H1 (cell line): Measurements from ENCODE around the gene PRKN. TPM values are rescaled to one million over a fixed set of nuclear protein-coding genes. Genes with fewer than 3 reads are reported as not detected.

Source experiments
- CTCF ChIA-PET: fragments of 300-600 bp; sonication (Branson Sonifier 250); formaldehyde crosslinking; loops from one replicate; lab custom pipeline; 2021; ENCODE audit not compliant: partially characterized antibody; lab: Charles Lee
- POLR2A ChIA-PET: fragments of 300-600 bp; sonication (Branson Sonifier 250); formaldehyde crosslinking; loops from one replicate; lab custom pipeline; 2021; ENCODE audit warnings: inconsistent platforms; ENCODE audit not compliant: partially characterized antibody; lab: Charles Lee
- DNase-seq, 2 experiments: peaks; one replicate each; pipeline versions ENCODE4 v3.0.0 to v3.0.0-alpha.2; 2010 to 2022; ENCODE audit warnings: low spot score in 2 of 2, low read depth in 1 of 2, mixed read lengths in 1 of 2
- FAIRE-seq: peaks from 2 replicates; lab custom pipeline; 2011; peaks lifted over from hg19 to GRCh38; lab: Jason Lieb, UNC
- H2AFZ ChIP-seq: 2 replicates; pipeline ENCODE4 v1.8.1; 2012; ENCODE audit warnings: low read length, inconsistent platforms
- H2AK5ac ChIP-seq: 2 replicates; pipeline ENCODE4 v1.6.1; 2013; ENCODE audit warnings: low read depth, low read length
- H2BK120ac ChIP-seq: replicated peaks from 2 replicates; pipeline ENCODE3; 2013; ENCODE audit warnings: low read depth, low read length, inconsistent platforms
- H2BK12ac ChIP-seq: 2 replicates; pipeline ENCODE4 v1.6.1; 2013; ENCODE audit warnings: low read depth, low read length
- H2BK15ac ChIP-seq: 2 replicates; pipeline ENCODE4 v1.6.1; 2013; ENCODE audit warnings: low read length
- H2BK20ac ChIP-seq: 2 replicates; pipeline ENCODE4 v1.6.1; 2013; ENCODE audit warnings: low read length
- H2BK5ac ChIP-seq: 2 replicates; pipeline ENCODE4 v1.6.1; 2013; ENCODE audit warnings: low read depth, low read length
- H3K14ac ChIP-seq: 2 replicates; pipeline ENCODE4 v1.6.1; 2013; ENCODE audit warnings: inconsistent platforms; ENCODE audit not compliant: insufficient read length
- H3K18ac ChIP-seq: 2 replicates; pipeline ENCODE4 v1.6.1; 2013; ENCODE audit warnings: low read length; ENCODE audit errors: extremely low read depth
- H3K23ac ChIP-seq: 2 replicates; pipeline ENCODE4 v1.6.1; 2013; ENCODE audit warnings: inconsistent platforms; ENCODE audit not compliant: insufficient read length
- H3K23me2 ChIP-seq: 2 replicates; pipeline ENCODE4 v1.6.1; 2013; ENCODE audit warnings: low read depth, low read length
- H3K27ac ChIP-seq: 2 replicates; pipeline ENCODE4 v1.6.1; 2011; ENCODE audit warnings: low read depth, low read length, inconsistent platforms
- H3K27me3 ChIP-seq, 4 experiments: replicated peaks in 1 of 4; 1 replicate in 1 of 4; 2 replicates in 3 of 4; pipeline versions ENCODE4 v1.6.1 to v1.8.1; 2011 to 2013; ENCODE audit warnings: low read length in 3 of 4, mild to moderate bottlenecking in 3 of 4, inconsistent platforms in 2 of 4, mixed read lengths in 2 of 4, moderate library complexity in 1 of 4; ENCODE audit not compliant: control insufficient read depth in 3 of 4, insufficient read depth in 3 of 4; ENCODE audit errors: extremely low read depth in 1 of 4
- H3K36me3 ChIP-seq, 4 experiments: 2 replicates each; pipeline versions ENCODE4 v1.6.1 to v1.8.1; 2011 to 2013; ENCODE audit warnings: mild to moderate bottlenecking in 4 of 4, low read length in 3 of 4, moderate library complexity in 2 of 4, control low read depth in 1 of 4, inconsistent platforms in 1 of 4; ENCODE audit not compliant: insufficient read depth in 4 of 4, control insufficient read depth in 2 of 4
- H3K4ac ChIP-seq: replicated peaks from 2 replicates; pipeline ENCODE3; 2013; ENCODE audit warnings: low read length, low read depth, mixed read lengths, inconsistent platforms; ENCODE audit not compliant: insufficient read length
- H3K4me1 ChIP-seq, 4 experiments: replicated peaks in 1 of 4; 1 replicate in 1 of 4; 2 replicates in 3 of 4; pipeline versions ENCODE4 v1.6.1 to v1.8.1; 2011 to 2013; ENCODE audit warnings: low read length in 3 of 4, inconsistent platforms in 2 of 4, mixed read lengths in 1 of 4; ENCODE audit not compliant: insufficient read depth in 4 of 4, control insufficient read depth in 3 of 4
- H3K4me2 ChIP-seq, 2 experiments: 2 replicates each; pipeline versions ENCODE4 v1.6.1 to v1.8.1; 2011 to 2013; ENCODE audit warnings: low read depth in 2 of 2, low read length in 2 of 2, control low read depth in 1 of 2, inconsistent platforms in 1 of 2, mild to moderate bottlenecking in 1 of 2; ENCODE audit not compliant: insufficient read depth in 1 of 2
- H3K4me3 ChIP-seq, 4 experiments: fragments of 200-600, 300-600 bp in 1 of 4; sonication (generic), shearing (Covaris generic), sonication (Bioruptor Twin) in 1 of 4; 2 replicates each; pipeline versions ENCODE4 v1.5.1 to v1.8.1; 2011 to 2016; ENCODE audit warnings: low read length in 4 of 4, low read depth in 3 of 4, control low read depth in 2 of 4, inconsistent platforms in 2 of 4, mild to moderate bottlenecking in 2 of 4, mixed read lengths in 1 of 4, moderate library complexity in 1 of 4; ENCODE audit not compliant: insufficient read depth in 2 of 4; ENCODE audit errors: extremely low read depth in 1 of 4
- H3K56ac ChIP-seq: replicated peaks from 2 replicates; pipeline ENCODE3; 2013; ENCODE audit warnings: low read depth, mild to moderate bottlenecking, mixed read lengths, low read length, inconsistent platforms; ENCODE audit not compliant: insufficient read length
- H3K79me1 ChIP-seq: 2 replicates; pipeline ENCODE4 v1.6.1; 2013; ENCODE audit warnings: low read depth, low read length, control low read depth
- H3K79me2 ChIP-seq, 2 experiments: 2 replicates each; pipeline versions ENCODE4 v1.6.1 to v1.8.1; 2012 to 2013; ENCODE audit warnings: low read length in 2 of 2, mild to moderate bottlenecking in 2 of 2, inconsistent platforms in 1 of 2; ENCODE audit not compliant: insufficient read depth in 2 of 2, control insufficient read depth in 1 of 2
- H3K9ac ChIP-seq, 4 experiments: replicated peaks in 1 of 4; 1 replicate in 1 of 4; 2 replicates in 3 of 4; pipeline versions ENCODE4 v1.6.1 to v1.8.1; 2011 to 2013; ENCODE audit warnings: low read depth in 3 of 4, low read length in 3 of 4, control low read depth in 2 of 4, mild to moderate bottlenecking in 2 of 4, moderate library complexity in 2 of 4, inconsistent platforms in 1 of 4; ENCODE audit errors: extremely low read depth in 1 of 4
- H3K9me3 ChIP-seq, 2 experiments: 2 replicates each; pipeline versions ENCODE4 v1.6.1 to v1.8.1; 2012 to 2013; ENCODE audit warnings: mild to moderate bottlenecking in 2 of 2, moderate library complexity in 2 of 2, control low read depth in 1 of 2, inconsistent platforms in 1 of 2, low read depth in 1 of 2, low read length in 1 of 2, mixed read lengths in 1 of 2; ENCODE audit not compliant: insufficient read depth in 2 of 2
- H4K20me1 ChIP-seq, 2 experiments: replicated peaks in 1 of 2; 2 replicates each; pipeline versions ENCODE3 to v1.8.1; 2011 to 2013; ENCODE audit warnings: inconsistent platforms in 2 of 2, low read length in 2 of 2, mild to moderate bottlenecking in 1 of 2; ENCODE audit not compliant: insufficient read depth in 2 of 2, control insufficient read depth in 1 of 2
- H4K5ac ChIP-seq: 2 replicates; pipeline ENCODE4 v1.6.1; 2013; ENCODE audit warnings: low read length, low read depth, mixed read lengths, inconsistent platforms; ENCODE audit not compliant: insufficient read length
- H4K8ac ChIP-seq: 2 replicates; pipeline ENCODE4 v1.8.0; 2013; ENCODE audit warnings: mild to moderate bottlenecking, moderate library complexity, low read length, inconsistent platforms; ENCODE audit not compliant: insufficient read depth; ENCODE audit errors: extremely low read depth
- H4K91ac ChIP-seq: replicated peaks from 2 replicates; pipeline ENCODE3; 2013; ENCODE audit warnings: low read length, mixed read lengths, inconsistent platforms; ENCODE audit not compliant: insufficient read length
- SAP30 ChIP-seq: fragments of 300-600 bp; sonication (generic); IDR thresholded peaks from 2 replicates; pipeline ENCODE4 v1.7.1; 2012; ENCODE audit warnings: low read length, moderate library complexity, mild to moderate bottlenecking, inconsistent platforms; ENCODE audit not compliant: insufficient read depth, insufficient replicate concordance
- polyA plus RNA-seq, 7 experiments: library from polyadenylated mRNA; depleted of rRNA in 3 of 7; stranded (reverse) in 5 of 7; unstranded in 2 of 7; fragments of >200 nt in 5 of 7; fragments of 200-250 nt in 2 of 7; gene quantifications; 1 replicate in 5 of 7; 2 replicates in 1 of 7; 4 replicates in 1 of 7; pipeline versions ENCODE4 v1.2.1 to v1.2.3, GENCODE V29; 2011 to 2013; ENCODE audit warnings: missing spikeins in 2 of 7, mixed read lengths in 2 of 7
- total RNA-seq: library from RNA; stranded (reverse); fragmentation: NEBNext Ultra II Directional; extraction: Animal tissue kit (Norgen Biotek cat#: 25700); gene quantifications from 2 replicates; pipeline ENCODE4 v1.2.1, GENCODE V29; 2021

The PRKN gene
- total and polyA plus RNA-seq, 2 of the 8 experiments (the other 6 are each of a cell fraction or from before 2014, with no cell fraction given), result 0.13 to 0.29 TPM

DNA sequence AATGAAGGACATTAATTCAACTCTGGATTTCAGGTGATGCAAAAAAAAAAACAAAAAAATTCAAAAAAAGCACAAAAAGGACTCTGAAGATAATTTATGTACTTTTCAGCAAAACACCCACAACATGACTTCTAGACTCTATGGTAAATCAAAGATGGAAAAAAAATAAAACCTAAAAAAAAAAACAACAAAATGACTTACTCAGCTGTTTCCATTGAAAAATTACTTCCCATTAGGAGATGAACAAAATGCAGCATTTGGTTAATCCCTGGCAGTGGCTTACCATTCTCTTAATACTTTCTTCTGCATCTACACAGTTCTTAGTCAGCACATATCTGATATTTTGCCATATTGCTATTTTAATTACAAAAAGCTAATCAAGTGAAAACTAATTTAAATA, 572.6 kb downstream of the PRKN start:
- H4K5ac ChIP-seq, result no peak overlapping the region
- no peak overlapping the region for H2BK120ac ChIP-seq
- no peak overlapping the region for H3K14ac ChIP-seq
- FAIRE-seq (no peak), DNase-seq (no peak)
- no peaks in the 10 kb centered on the region for H3K79me1 ChIP-seq
- H3K36me3 ChIP-seq, result no peaks in the 10 kb centered on the region
- no peak overlapping the region for H2BK5ac ChIP-seq
- no peak for TF ChIP-seq SAP30
- peaks cover 0 to 3% (median 0%) of the 10 kb centered on the region in 4 experiments; a peak in 1 of 7 replicates for H3K4me1 ChIP-seq
- no peak overlapping the region for H2BK15ac ChIP-seq
- H3K18ac ChIP-seq, result no peak overlapping the region
- no peaks in the 10 kb centered on the region for H4K20me1 ChIP-seq
- no peak overlapping the region for H4K91ac ChIP-seq
- no peak overlapping the region for H2AFZ ChIP-seq
- POLR2A ChIA-PET, result no interaction called here
- H2BK20ac ChIP-seq, result no peak overlapping the region
- no peaks in the 10 kb centered on the region for H3K27me3 ChIP-seq
- H2AK5ac ChIP-seq, result no peak overlapping the region
- H3K4ac ChIP-seq, result no peak overlapping the region
- no peak overlapping the region for H3K9ac ChIP-seq
- no peak overlapping the region for H3K27ac ChIP-seq
- H3K79me2 ChIP-seq, result no peaks in the 10 kb centered on the region
- H4K8ac ChIP-seq, result no peak overlapping the region
- H2BK12ac ChIP-seq, result no peak overlapping the region
- H3K9me3 ChIP-seq, result no peaks in the 10 kb centered on the region
- no peak overlapping the region for H3K23ac ChIP-seq
- H3K4me2 ChIP-seq, result no peak overlapping the region
- CTCF ChIA-PET, result interaction anchor here (0.6 kb wide), 1 partner anchor 31 kb away, joined by 3 read pairs; no protein-coding TSS in a partner anchor
- H3K56ac ChIP-seq, result no peak overlapping the region
- H3K4me3 ChIP-seq, result no peak overlapping the region
- H3K23me2 ChIP-seq, result no peaks in the 10 kb centered on the region
